ENCODE data around the gene MRPS27. TPM values are rescaled to one million over a fixed set of nuclear protein-coding genes. Genes with fewer than 3 reads are reported as not detected.

Gene MRPS27
- total and polyA plus RNA-seq, 2 of the 4 experiments (the other 2 are of a cell fraction): 46.9 to 90.5 TPM

DNA sequence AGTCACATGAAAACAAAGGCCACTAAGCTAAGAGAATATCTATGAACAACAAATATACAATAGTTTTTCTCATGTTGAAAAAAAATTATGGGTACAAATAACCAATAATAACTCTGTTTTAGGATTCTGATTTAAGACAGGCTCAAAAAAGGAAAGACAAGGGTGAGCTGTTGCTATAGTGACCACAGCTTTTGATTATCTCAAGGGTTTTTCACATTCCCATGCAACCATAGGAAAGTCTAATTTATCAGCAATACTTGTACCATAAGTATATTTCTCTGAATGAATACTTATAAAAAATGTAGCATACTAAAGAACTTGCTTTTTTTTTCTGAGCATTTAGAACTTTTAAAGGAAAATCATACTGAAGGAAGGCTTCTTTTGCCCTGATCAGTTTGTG, 68.0 kb downstream of the MRPS27 start:
- H3K4me3 ChIP-seq (ENCODE audit: insufficient read depth, low read depth, low read length): no peak overlapping the region
- ATAC-seq (ENCODE audit: low read depth) (no peak), DNase-seq (no peak)
- no peak for TF ChIP-seq FOS (IDR thresholded peaks at IDR 0.05; ENCODE audit: low read depth, low read length)
- TF ChIP-seq, protein P1, sequence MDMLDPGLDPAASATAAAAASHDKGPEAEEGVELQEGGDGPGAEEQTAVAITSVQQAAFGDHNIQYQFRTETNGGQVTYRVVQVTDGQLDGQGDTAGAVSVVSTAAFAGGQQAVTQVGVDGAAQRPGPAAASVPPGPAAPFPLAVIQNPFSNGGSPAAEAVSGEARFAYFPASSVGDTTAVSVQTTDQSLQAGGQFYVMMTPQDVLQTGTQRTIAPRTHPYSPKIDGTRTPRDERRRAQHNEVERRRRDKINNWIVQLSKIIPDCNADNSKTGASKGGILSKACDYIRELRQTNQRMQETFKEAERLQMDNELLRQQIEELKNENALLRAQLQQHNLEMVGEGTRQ (IDR thresholded peaks at IDR 0.05; ENCODE audit: low read depth, low read length): no peak
- TF ChIP-seq ELK1 (IDR thresholded peaks at IDR 0.05; ENCODE audit: borderline replicate concordance, low read depth, low read length): no peak
- TF ChIP-seq RAD21 (IDR thresholded peaks at IDR 0.05; ENCODE audit: low read length): no peak
- no peak for TF ChIP-seq CEBPB (IDR thresholded peaks at IDR 0.05; ENCODE audit: low read depth, low read length)
- TF ChIP-seq CHD1 (IDR thresholded peaks at IDR 0.05; ENCODE audit: low read depth, low read length): no peak
- no peak for TF ChIP-seq MAZ (IDR thresholded peaks at IDR 0.05; ENCODE audit: borderline replicate concordance, low read depth, low read length)
- no peak for TF ChIP-seq RCOR1 (IDR thresholded peaks at IDR 0.05; ENCODE audit: insufficient replicate concordance, low read length)
- H2AFZ ChIP-seq (replicated peaks; ENCODE audit: low read length, poor library complexity): no peak overlapping the region
- no peak overlapping the region for H3K9ac ChIP-seq (ENCODE audit: low read depth, low read length)
- H2AK5ac ChIP-seq (ENCODE audit: low read depth, low read length): no peak overlapping the region
- H2AK9ac ChIP-seq (replicated peaks; ENCODE audit: low read depth, low read length, poor library complexity): no peak overlapping the region
- no peaks in the 10 kb centered on the region for H3K36me3 ChIP-seq (ENCODE audit: control insufficient read depth, insufficient read depth, low read length)
- peaks cover 13% of the 10 kb centered on the region for H3K4me1 ChIP-seq (ENCODE audit: control insufficient read depth, insufficient read depth, low read length)
- no peak overlapping the region for H3K4ac ChIP-seq (ENCODE audit: low read depth, low read length)
- intact Hi-C loops (cut with micrococcal nuclease): no loop called here
- H3K79me1 ChIP-seq (ENCODE audit: low read depth in 1 of 2, low read length in 2 of 2): peaks cover 13 to 37% of the 10 kb centered on the region in 2 experiments
- BruUV-seq (replicated peaks): no TSS peak
- no peak overlapping the region for H3K27ac ChIP-seq (ENCODE audit: insufficient read depth, low read length)
- H3K56ac ChIP-seq (ENCODE audit: extremely low read depth, insufficient read depth, low read length): no peak overlapping the region
- no peaks in the 10 kb centered on the region for H3K27me3 ChIP-seq (ENCODE audit: control insufficient read depth, insufficient read depth, low read length)
- no peak overlapping the region for H3K23ac ChIP-seq (ENCODE audit: low read depth, low read length)
- H3K18ac ChIP-seq (ENCODE audit: low read depth, low read length): no peak overlapping the region
- H2BK20ac ChIP-seq (ENCODE audit: low read depth, low read length): no peak overlapping the region
- no peak overlapping the region for H4K8ac ChIP-seq (ENCODE audit: low read depth in 2 of 2, low read length in 2 of 2)
- H2BK5ac ChIP-seq (ENCODE audit: low read depth, low read length, poor library complexity, severe bottlenecking): no peak overlapping the region
- H4K91ac ChIP-seq (ENCODE audit: insufficient read depth, low read depth, low read length): no peak overlapping the region
- H3K4me2 ChIP-seq (ENCODE audit: low read depth, low read length): no peak overlapping the region
- no peak overlapping the region for H3K14ac ChIP-seq (replicated peaks; ENCODE audit: low read depth, low read length)
- dilution Hi-C loops (cut with HindIII; ENCODE audit: low sequenced_read_pairs, unreplicated experiment): no loop called here
- CTCF ChIA-PET: no interaction called here
- in situ Hi-C loops (cut with MboI; ENCODE audit: low sequenced_read_pairs): no loop called here
- H3K9me3 ChIP-seq (ENCODE audit: control insufficient read depth, insufficient read depth, low read length): no peaks in the 10 kb centered on the region
- POLR2A ChIA-PET (ENCODE audit: unreplicated experiment): no interaction called here
- no peak overlapping the region for H4K5ac ChIP-seq (ENCODE audit: low read depth, low read length)
- H2BK15ac ChIP-seq (ENCODE audit: low read depth, low read length): no peak overlapping the region
- H4K20me1 ChIP-seq (ENCODE audit: insufficient read depth, low read length): 0 out of 2 replicates have a peak, but pooled peaks cover 4% of the 10 kb centered on the region
- H3K9me1 ChIP-seq (ENCODE audit: insufficient read depth, low read length): peaks cover 2% of the 10 kb centered on the region; the same call in 1 of the 2 replicates
- H2BK120ac ChIP-seq (ENCODE audit: low read depth, low read length): no peak overlapping the region
